Myometrial cell (primary cell): ENCODE results near the gene LRCOL1. TPM values are rescaled to one million over a fixed set of nuclear protein-coding genes. Genes with fewer than 3 reads are reported as not detected.

Experiments used
- total RNA-seq: library from RNA; depleted of rRNA; stranded (reverse); fragments of >200 nt; gene quantifications from 2 replicates; pipeline ENCODE4 v1.2.3, GENCODE V29; 2015

The LRCOL1 gene
- 2.8 TPM in 1 of 2 replicates, not detected in the other for total RNA-seq

GRCh38 chr12:132610051-132610759 is at the start of gene LRCOL1:
Gene LRCOL1, minus strand, starts transcription at chr12:132610582. Its CDS starts 4,331 bp downstream, at chr12:132606251.

GRCh38 chr12:132618683-132619043 is 8.3 kb upstream of the LRCOL1 start, which contains the start of gene P2RX2:
Gene P2RX2, plus strand, starts transcription at chr12:132618776. Its CDS starts 41 bp downstream, at chr12:132618817.

Other genes with a start within 250 kb of the LRCOL1 start
- gene FBRSL1, start 120.4 kb downstream of the LRCOL1 start, total RNA-seq: 5.1 and 5.5 TPM in 2 replicates
- not detected in 2 replicates for gene P2RX2, start 8.2 kb upstream of the LRCOL1 start, total RNA-seq
- gene POLE, start 76.8 kb upstream of the LRCOL1 start, total RNA-seq: 15.9 and 21.8 TPM in 2 replicates
- 25.9 and 40.1 TPM in 2 replicates for gene PXMP2, start 77.0 kb upstream of the LRCOL1 start, total RNA-seq
- gene PGAM5, start 100.3 kb upstream of the LRCOL1 start, total RNA-seq: 32.3 and 39.2 TPM in 2 replicates
- 51.3 and 58.5 TPM in 2 replicates for gene ANKLE2, start 151.2 kb upstream of the LRCOL1 start, total RNA-seq
- gene GOLGA3, start 218.3 kb upstream of the LRCOL1 start, total RNA-seq: 58.5 and 74.6 TPM in 2 replicates